ENCODE results near the gene ROBO4.

The ROBO4 gene

DNA sequence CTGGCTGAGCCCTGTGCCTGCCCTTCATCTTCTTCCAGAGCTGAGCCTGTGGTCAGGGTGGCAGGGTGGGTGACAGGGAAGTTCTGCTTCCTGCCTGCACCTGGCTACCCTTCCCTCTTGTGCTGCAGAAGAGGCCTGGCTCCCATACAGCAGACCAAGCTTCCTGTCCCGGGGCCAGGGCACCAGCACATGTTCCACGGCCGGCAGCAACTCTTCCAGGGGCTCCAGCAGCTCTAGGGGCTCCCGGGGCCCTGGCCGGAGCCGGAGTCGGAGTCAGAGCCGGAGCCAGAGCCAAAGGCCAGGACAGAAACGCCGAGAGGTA, 17.4 kb downstream of the ROBO4 start:
- ATAC-seq = no peak
- TF ChIP-seq ARNTL (CRISPR knock-in tag; IDR thresholded peaks at IDR 0.05; ENCODE audit: borderline replicate concordance, low read depth) (no peak), ESRRG (CRISPR knock-in tag; IDR thresholded peaks at IDR 0.05) (no peak), RARB (CRISPR knock-in tag; IDR thresholded peaks at IDR 0.05) (no peak), BACH2 (CRISPR knock-in tag; IDR thresholded peaks at IDR 0.05; ENCODE audit: borderline replicate concordance) (no peak), TCF4 (CRISPR knock-in tag; IDR thresholded peaks at IDR 0.05; ENCODE audit: borderline replicate concordance) (no peak), ZNF565 (CRISPR knock-in tag; conservative IDR thresholded peaks at IDR 0.05; ENCODE audit: low read depth) (no peak), SNAI2 (CRISPR knock-in tag; IDR thresholded peaks at IDR 0.05) (no peak), GLIS3 (CRISPR knock-in tag; IDR thresholded peaks at IDR 0.05) (no peak), TOX (CRISPR knock-in tag; IDR thresholded peaks at IDR 0.05; ENCODE audit: borderline replicate concordance) (no peak), ZNF8 (CRISPR knock-in tag; IDR thresholded peaks at IDR 0.05) (no peak), ISL1 (CRISPR knock-in tag; IDR thresholded peaks at IDR 0.05) (no peak)
- TF ChIP-seq, protein P1, sequence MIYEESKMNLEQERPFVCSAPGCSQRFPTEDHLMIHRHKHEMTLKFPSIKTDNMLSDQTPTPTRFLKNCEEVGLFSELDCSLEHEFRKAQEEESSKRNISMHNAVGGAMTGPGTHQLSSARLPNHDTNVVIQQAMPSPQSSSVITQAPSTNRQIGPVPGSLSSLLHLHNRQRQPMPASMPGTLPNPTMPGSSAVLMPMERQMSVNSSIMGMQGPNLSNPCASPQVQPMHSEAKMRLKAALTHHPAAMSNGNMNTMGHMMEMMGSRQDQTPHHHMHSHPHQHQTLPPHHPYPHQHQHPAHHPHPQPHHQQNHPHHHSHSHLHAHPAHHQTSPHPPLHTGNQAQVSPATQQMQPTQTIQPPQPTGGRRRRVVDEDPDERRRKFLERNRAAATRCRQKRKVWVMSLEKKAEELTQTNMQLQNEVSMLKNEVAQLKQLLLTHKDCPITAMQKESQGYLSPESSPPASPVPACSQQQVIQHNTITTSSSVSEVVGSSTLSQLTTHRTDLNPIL (CRISPR knock-in tag; IDR thresholded peaks at IDR 0.05; ENCODE audit: low read depth) = no peak
- TF ChIP-seq, protein P2, sequence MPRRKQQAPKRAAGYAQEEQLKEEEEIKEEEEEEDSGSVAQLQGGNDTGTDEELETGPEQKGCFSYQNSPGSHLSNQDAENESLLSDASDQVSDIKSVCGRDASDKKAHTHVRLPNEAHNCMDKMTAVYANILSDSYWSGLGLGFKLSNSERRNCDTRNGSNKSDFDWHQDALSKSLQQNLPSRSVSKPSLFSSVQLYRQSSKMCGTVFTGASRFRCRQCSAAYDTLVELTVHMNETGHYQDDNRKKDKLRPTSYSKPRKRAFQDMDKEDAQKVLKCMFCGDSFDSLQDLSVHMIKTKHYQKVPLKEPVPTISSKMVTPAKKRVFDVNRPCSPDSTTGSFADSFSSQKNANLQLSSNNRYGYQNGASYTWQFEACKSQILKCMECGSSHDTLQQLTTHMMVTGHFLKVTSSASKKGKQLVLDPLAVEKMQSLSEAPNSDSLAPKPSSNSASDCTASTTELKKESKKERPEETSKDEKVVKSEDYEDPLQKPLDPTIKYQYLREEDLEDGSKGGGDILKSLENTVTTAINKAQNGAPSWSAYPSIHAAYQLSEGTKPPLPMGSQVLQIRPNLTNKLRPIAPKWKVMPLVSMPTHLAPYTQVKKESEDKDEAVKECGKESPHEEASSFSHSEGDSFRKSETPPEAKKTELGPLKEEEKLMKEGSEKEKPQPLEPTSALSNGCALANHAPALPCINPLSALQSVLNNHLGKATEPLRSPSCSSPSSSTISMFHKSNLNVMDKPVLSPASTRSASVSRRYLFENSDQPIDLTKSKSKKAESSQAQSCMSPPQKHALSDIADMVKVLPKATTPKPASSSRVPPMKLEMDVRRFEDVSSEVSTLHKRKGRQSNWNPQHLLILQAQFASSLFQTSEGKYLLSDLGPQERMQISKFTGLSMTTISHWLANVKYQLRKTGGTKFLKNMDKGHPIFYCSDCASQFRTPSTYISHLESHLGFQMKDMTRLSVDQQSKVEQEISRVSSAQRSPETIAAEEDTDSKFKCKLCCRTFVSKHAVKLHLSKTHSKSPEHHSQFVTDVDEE (CRISPR knock-in tag; IDR thresholded peaks at IDR 0.05) = no peak
- TF ChIP-seq, protein P3, sequence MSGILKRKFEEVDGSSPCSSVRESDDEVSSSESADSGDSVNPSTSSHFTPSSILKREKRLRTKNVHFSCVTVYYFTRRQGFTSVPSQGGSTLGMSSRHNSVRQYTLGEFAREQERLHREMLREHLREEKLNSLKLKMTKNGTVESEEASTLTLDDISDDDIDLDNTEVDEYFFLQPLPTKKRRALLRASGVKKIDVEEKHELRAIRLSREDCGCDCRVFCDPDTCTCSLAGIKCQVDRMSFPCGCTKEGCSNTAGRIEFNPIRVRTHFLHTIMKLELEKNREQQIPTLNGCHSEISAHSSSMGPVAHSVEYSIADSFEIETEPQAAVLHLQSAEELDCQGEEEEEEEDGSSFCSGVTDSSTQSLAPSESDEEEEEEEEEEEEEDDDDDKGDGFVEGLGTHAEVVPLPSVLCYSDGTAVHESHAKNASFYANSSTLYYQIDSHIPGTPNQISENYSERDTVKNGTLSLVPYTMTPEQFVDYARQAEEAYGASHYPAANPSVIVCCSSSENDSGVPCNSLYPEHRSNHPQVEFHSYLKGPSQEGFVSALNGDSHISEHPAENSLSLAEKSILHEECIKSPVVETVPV (CRISPR knock-in tag; IDR thresholded peaks at IDR 0.05) = no peak
- TF ChIP-seq, protein P4, sequence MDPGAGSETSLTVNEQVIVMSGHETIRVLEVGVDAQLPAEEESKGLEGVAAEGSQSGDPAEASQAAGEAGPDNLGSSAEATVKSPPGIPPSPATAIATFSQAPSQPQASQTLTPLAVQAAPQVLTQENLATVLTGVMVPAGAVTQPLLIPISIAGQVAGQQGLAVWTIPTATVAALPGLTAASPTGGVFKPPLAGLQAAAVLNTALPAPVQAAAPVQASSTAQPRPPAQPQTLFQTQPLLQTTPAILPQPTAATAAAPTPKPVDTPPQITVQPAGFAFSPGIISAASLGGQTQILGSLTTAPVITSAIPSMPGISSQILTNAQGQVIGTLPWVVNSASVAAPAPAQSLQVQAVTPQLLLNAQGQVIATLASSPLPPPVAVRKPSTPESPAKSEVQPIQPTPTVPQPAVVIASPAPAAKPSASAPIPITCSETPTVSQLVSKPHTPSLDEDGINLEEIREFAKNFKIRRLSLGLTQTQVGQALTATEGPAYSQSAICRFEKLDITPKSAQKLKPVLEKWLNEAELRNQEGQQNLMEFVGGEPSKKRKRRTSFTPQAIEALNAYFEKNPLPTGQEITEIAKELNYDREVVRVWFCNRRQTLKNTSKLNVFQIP (CRISPR knock-in tag; IDR thresholded peaks at IDR 0.05; ENCODE audit: borderline replicate concordance, low read depth) = no peak

DNA sequence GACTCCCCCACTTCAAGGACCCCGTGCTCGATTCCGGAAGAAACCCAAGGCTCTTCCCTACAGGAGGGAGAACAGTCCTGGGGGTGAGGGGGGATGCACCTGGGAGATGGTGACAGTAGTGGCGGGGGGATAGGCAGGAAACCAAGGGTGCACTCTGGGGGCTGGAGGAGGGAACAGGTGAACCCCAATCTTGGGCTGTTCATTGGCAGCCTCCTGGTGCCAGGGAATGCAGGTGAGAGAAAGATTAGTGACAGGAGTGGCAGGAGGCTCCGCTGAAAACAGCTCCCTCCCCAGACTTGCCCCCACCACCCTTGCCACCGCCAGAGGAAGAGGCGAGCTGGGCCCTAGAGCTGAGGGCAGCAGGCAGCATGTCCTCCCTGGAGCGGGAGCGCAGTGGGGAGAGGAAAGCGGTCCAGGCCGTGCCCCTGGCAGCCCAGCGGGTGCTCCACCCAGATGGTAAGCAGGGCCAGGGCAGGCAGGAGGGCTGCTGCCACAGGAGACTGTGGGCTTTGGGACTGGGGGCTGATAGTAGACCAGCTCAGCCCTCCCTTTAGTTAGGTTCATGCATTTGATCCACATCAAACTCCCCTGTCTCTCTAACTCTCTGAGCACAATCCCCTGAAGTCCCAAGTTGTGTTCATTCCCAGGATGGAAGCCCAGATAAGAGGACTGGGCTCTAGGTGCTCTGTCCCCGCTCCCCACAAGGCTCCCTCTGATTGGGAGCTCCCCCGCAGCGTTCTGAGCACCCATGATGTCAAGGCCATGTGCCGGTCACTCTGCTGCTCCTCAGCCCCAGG, 18.0 kb downstream of the ROBO4 start:
- no peak for ATAC-seq
- TF ChIP-seq ZFP3 (CRISPR knock-in tag; IDR thresholded peaks at IDR 0.05) (no peak), ESRRG (CRISPR knock-in tag; IDR thresholded peaks at IDR 0.05) (no peak), PPARA (CRISPR knock-in tag; IDR thresholded peaks at IDR 0.05; ENCODE audit: borderline replicate concordance) (no peak), ZNF8 (CRISPR knock-in tag; IDR thresholded peaks at IDR 0.05) (no peak), GLIS3 (CRISPR knock-in tag; IDR thresholded peaks at IDR 0.05) (no peak), ZNF565 (CRISPR knock-in tag; conservative IDR thresholded peaks at IDR 0.05; ENCODE audit: low read depth) (no peak), SNAI2 (CRISPR knock-in tag; IDR thresholded peaks at IDR 0.05) (no peak), ISL1 (CRISPR knock-in tag; IDR thresholded peaks at IDR 0.05) (no peak), ZC3H10 (CRISPR knock-in tag; IDR thresholded peaks at IDR 0.05) (no peak), TOX (CRISPR knock-in tag; IDR thresholded peaks at IDR 0.05; ENCODE audit: borderline replicate concordance) (no peak), ZFP30 (CRISPR knock-in tag; IDR thresholded peaks at IDR 0.05) (no peak), BACH2 (CRISPR knock-in tag; IDR thresholded peaks at IDR 0.05; ENCODE audit: borderline replicate concordance) (no peak), ARNTL (CRISPR knock-in tag; IDR thresholded peaks at IDR 0.05; ENCODE audit: borderline replicate concordance, low read depth) (no peak), TCF4 (CRISPR knock-in tag; IDR thresholded peaks at IDR 0.05; ENCODE audit: borderline replicate concordance) (no peak)
- TF ChIP-seq, protein P5, sequence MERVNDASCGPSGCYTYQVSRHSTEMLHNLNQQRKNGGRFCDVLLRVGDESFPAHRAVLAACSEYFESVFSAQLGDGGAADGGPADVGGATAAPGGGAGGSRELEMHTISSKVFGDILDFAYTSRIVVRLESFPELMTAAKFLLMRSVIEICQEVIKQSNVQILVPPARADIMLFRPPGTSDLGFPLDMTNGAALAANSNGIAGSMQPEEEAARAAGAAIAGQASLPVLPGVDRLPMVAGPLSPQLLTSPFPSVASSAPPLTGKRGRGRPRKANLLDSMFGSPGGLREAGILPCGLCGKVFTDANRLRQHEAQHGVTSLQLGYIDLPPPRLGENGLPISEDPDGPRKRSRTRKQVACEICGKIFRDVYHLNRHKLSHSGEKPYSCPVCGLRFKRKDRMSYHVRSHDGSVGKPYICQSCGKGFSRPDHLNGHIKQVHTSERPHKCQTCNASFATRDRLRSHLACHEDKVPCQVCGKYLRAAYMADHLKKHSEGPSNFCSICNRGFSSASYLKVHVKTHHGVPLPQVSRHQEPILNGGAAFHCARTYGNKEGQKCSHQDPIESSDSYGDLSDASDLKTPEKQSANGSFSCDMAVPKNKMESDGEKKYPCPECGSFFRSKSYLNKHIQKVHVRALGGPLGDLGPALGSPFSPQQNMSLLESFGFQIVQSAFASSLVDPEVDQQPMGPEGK (CRISPR knock-in tag; IDR thresholded peaks at IDR 0.05; ENCODE audit: borderline replicate concordance) = no peak
- TF ChIP-seq, protein P1 (CRISPR knock-in tag; IDR thresholded peaks at IDR 0.05; ENCODE audit: low read depth) = no peak
- TF ChIP-seq, protein P3 (CRISPR knock-in tag; IDR thresholded peaks at IDR 0.05) = no peak

Data from SK-N-SH treated with all-trans-retinoic acid at 6 μM for 48 hours (cell line).